K562 (cell line): Measurements from ENCODE around the gene FAM156A. TPM values are rescaled to one million over a fixed set of nuclear protein-coding genes. Genes with fewer than 3 reads are reported as not detected.

Source experiments
- ARID2 ChIP-seq: fragments of 450-650 bp; IDR thresholded peaks from 2 replicates; pipeline ENCODE4 v1.6.1; 2017; ENCODE audit warnings: antibody characterized with exemption, mild to moderate bottlenecking
- CHCHD3 ChIP-seq: fragments of 250-450 bp; sonication (Bioruptor Pico); IDR thresholded peaks from 2 replicates; pipeline ENCODE4 v2.1.2; 2022; ENCODE audit warnings: mild to moderate bottlenecking
- E2F5 ChIP-seq: sonication (generic); formaldehyde crosslinking; IDR thresholded peaks from 2 replicates; pipeline ENCODE4 v1.8.0; 2022; ENCODE audit warnings: mild to moderate bottlenecking, missing genetic modification reagents
- ELF1 ChIP-seq: fragments of 200-800 bp; sonication (Bioruptor generic); IDR thresholded peaks from 2 replicates; pipeline ENCODE4 v1.6.1; 2016; ENCODE audit warnings: missing genetic modification characterization, missing compliant biosample characterization
- FOXM1 ChIP-seq, 2 experiments: fragments of 450-650 bp in 1 of 2; sonication (generic) in 1 of 2; formaldehyde crosslinking in 1 of 2; IDR thresholded peaks; 2 replicates each; pipeline versions ENCODE4 v1.6.1 to v1.9.0; 2017 to 2022; ENCODE audit warnings: low read depth in 2 of 2, mild to moderate bottlenecking in 2 of 2, missing genetic modification reagents in 1 of 2, moderate library complexity in 1 of 2
- NFRKB ChIP-seq: fragments of 450-650 bp; IDR thresholded peaks from 2 replicates; pipeline ENCODE4 v1.6.1; 2016; ENCODE audit warnings: low read depth
- PHF21A ChIP-seq: fragments of 450-650 bp; IDR thresholded peaks from 2 replicates; pipeline ENCODE4 v1.6.1; 2017; ENCODE audit warnings: low read depth, borderline replicate concordance
- POLR2AphosphoS2 ChIP-seq: IDR thresholded peaks from 2 replicates; pipeline ENCODE4 v1.6.1; 2012; ENCODE audit warnings: low read length, improper control_type of control experiment
- ZC3H8 ChIP-seq: fragments of 450-650 bp; IDR thresholded peaks from 2 replicates; pipeline ENCODE4 v1.6.1; 2017
- ZNF407 ChIP-seq: fragments of 450-650 bp; IDR thresholded peaks from 2 replicates; pipeline ENCODE4 v1.6.1; 2016; ENCODE audit warnings: low read depth
- ZNF561 ChIP-seq: fragments of 450-650 bp; formaldehyde crosslinking; conservative IDR thresholded peaks from 2 replicates; pipeline ENCODE4 v1.4.0; 2020; ENCODE audit warnings: mild to moderate bottlenecking, moderate library complexity
- polyA plus RNA-seq, 8 experiments: library from polyadenylated mRNA; depleted of rRNA in 4 of 8; stranded (reverse) in 5 of 8; unstranded in 3 of 8; fragments of >200 nt; fragmentation: Nextera tagmentation in 2 of 8; fragmentation: Illumina TruSeq in 1 of 8; extraction: Ambion mirVana in 2 of 8; extraction: Trizol in 1 of 8; gene quantifications; 2 replicates each; pipeline versions ENCODE4 v1.2.1 to v1.2.3, GENCODE V29; 2011 to 2014; ENCODE audit warnings: inconsistent platforms in 1 of 8, missing spikeins in 1 of 8
- total RNA-seq, 7 experiments: library from RNA; depleted of rRNA in 6 of 7; stranded (reverse); fragments of >200 nt in 6 of 7; fragmentation: Illumina TruSeq in 2 of 7; extraction: Trizol in 2 of 7; gene quantifications; 2 replicates each; pipeline versions ENCODE4 v1.2.1 to v1.2.3, GENCODE V29; 2011 to 2021; ENCODE audit warnings: low replicate concordance in 1 of 7

FAM156A gene
- total and polyA plus RNA-seq, 9 of the 15 experiments (the other 6 are each of a cell fraction or from before 2014, with no cell fraction given), result 1.9 to 20.3 (median 8.6) TPM

- TF ChIP-seq ZC3H8, result no peak
- TF ChIP-seq ARID2, result no peak
- TF ChIP-seq PHF21A, result no peak
- no peak for TF ChIP-seq POLR2AphosphoS2
- TF ChIP-seq ELF1 (tag), result no peak
- no peak for TF ChIP-seq CHCHD3 (CRISPR knock-in tag)
- TF ChIP-seq ZNF407, result no peak
- no peak for TF ChIP-seq FOXM1 (IDR thresholded peaks at IDR 0.05; ENCODE audit: low read depth)
- no peak for TF ChIP-seq FOXM1 (CRISPR knock-in tag; IDR thresholded peaks at IDR 0.05; ENCODE audit: low read depth)
- TF ChIP-seq ZNF561, result no peak
- no peak for TF ChIP-seq E2F5 (CRISPR knock-in tag)
- no peak for TF ChIP-seq NFRKB
- TF ChIP-seq, all 486 proteins: peak for 0
Measured at GRCh38 chrX:52995987-52996331, 37.6 kb upstream of the FAM156A start (continued).
